OCI-LY1 (cell line): ENCODE data around the gene SNED1.

ENCODE experiments used
- H2AFZ ChIP-seq: fragments of 200-600 bp; sonication (generic), shearing (Covaris generic); 2 replicates; pipeline ENCODE4 v1.6.0; 2014; ENCODE audit warnings: antibody characterized with exemption, mild to moderate bottlenecking, low read length
- H3F3A ChIP-seq: fragments of 200-600 bp; sonication (generic), shearing (Covaris generic); 2 replicates; pipeline ENCODE4 v1.6.0; 2014; ENCODE audit warnings: mild to moderate bottlenecking, antibody characterized with exemption, low read length, moderate library complexity; ENCODE audit not compliant: insufficient read depth
- H3K27ac ChIP-seq: fragments of 200-600 bp; sonication (generic); 2 replicates; pipeline ENCODE4 v1.5.1; 2014; ENCODE audit warnings: low read length, mixed run types, mild to moderate bottlenecking, low read depth; ENCODE audit not compliant: poor library complexity, severe bottlenecking
- H3K27me3 ChIP-seq: fragments of 200-600 bp; sonication (generic); 2 replicates; pipeline ENCODE4 v1.6.0; 2014; ENCODE audit warnings: antibody characterized with exemption, mild to moderate bottlenecking, low read length, moderate library complexity; ENCODE audit not compliant: insufficient read depth
- H3K36me3 ChIP-seq: fragments of 200-600 bp; sonication (generic); 2 replicates; pipeline ENCODE4 v1.6.1; 2014; ENCODE audit warnings: mild to moderate bottlenecking, antibody characterized with exemption, low read length, moderate library complexity, mixed read lengths; ENCODE audit not compliant: insufficient read depth
- H3K4me1 ChIP-seq: fragments of 200-600 bp; sonication (generic); 2 replicates; pipeline ENCODE4 v1.5.1; 2014; ENCODE audit warnings: mild to moderate bottlenecking, low read length, moderate library complexity; ENCODE audit not compliant: insufficient read depth, severe bottlenecking
- H3K4me2 ChIP-seq: fragments of 200-600 bp; sonication (generic), shearing (Covaris generic); 2 replicates; pipeline ENCODE4 v1.6.1; 2014; ENCODE audit warnings: low read length
- H3K4me3 ChIP-seq: fragments of 200-600 bp; sonication (generic); 2 replicates; pipeline ENCODE4 v1.5.1; 2014; ENCODE audit warnings: low read length, low read depth, mild to moderate bottlenecking, mixed read lengths; ENCODE audit not compliant: poor library complexity, severe bottlenecking
- H3K79me2 ChIP-seq: fragments of 200-600 bp; shearing (Covaris generic); 2 replicates; pipeline ENCODE4 v1.6.1; 2016; ENCODE audit warnings: mixed run types, low read length, mixed read lengths; ENCODE audit not compliant: insufficient read depth
- H3K9ac ChIP-seq: fragments of 200-600 bp; sonication (generic), shearing (Covaris generic); 2 replicates; pipeline ENCODE4 v1.6.1; 2014; ENCODE audit warnings: mild to moderate bottlenecking, low read length, mixed read lengths
- H3K9me2 ChIP-seq: fragments of 200-600 bp; sonication (generic), shearing (Covaris generic); 2 replicates; pipeline ENCODE4 v1.6.1; 2014; ENCODE audit warnings: low read depth, mild to moderate bottlenecking, low read length, mixed read lengths
- H3K9me3 ChIP-seq: fragments of 200-600 bp; shearing (Covaris generic); 2 replicates; pipeline ENCODE4 v1.6.1; 2014; ENCODE audit warnings: low read length, mixed read lengths
- H4K20me1 ChIP-seq: fragments of 200-600 bp; sonication (generic), shearing (Covaris generic); 2 replicates; pipeline ENCODE4 v1.6.0; 2016; ENCODE audit warnings: mild to moderate bottlenecking, low read length; ENCODE audit not compliant: insufficient read depth
- CTCF ChIP-seq: fragments of 200-600 bp; sonication (generic), shearing (Covaris generic); IDR thresholded peaks from 2 replicates; pipeline ENCODE4 v1.5.1; 2017; ENCODE audit warnings: mild to moderate bottlenecking, antibody characterized with exemption, low read length, moderate library complexity, mixed read lengths
- EZH2 ChIP-seq: fragments of 200-600 bp; sonication (generic), shearing (Covaris generic); IDR thresholded peaks from 2 replicates; pipeline ENCODE4 v1.8.0; 2017; ENCODE audit warnings: borderline replicate concordance, mixed run types, mild to moderate bottlenecking, antibody characterized with exemption, low read length, moderate library complexity, mixed read lengths

Gene SNED1

GRCh38 chr2:241083091-241083415 lies 84.6 kb downstream of the SNED1 start:
- Histone ChIP-seq H2AFZ (no peak overlapping the region), H3K9ac (no peak overlapping the region), H3K36me3 (peaks cover 21% of the 10 kb centered on the region), H3K27me3 (peaks cover 8% of the 10 kb centered on the region; the same call in 1 of the 2 replicates), H3K4me2 (no peak overlapping the region), H3K27ac (no peak overlapping the region), H3K9me2 (no peaks in the 10 kb centered on the region), H3F3A (no peaks in the 10 kb centered on the region), H3K79me2 (no peaks in the 10 kb centered on the region), H3K4me3 (no peak overlapping the region), H4K20me1 (no peaks in the 10 kb centered on the region), H3K9me3 (no peaks in the 10 kb centered on the region), H3K4me1 (no peaks in the 10 kb centered on the region)
- TF ChIP-seq EZH2 (no peak), CTCF (no peak)

- Histone ChIP-seq H3K27me3 (peaks cover 8% of the 10 kb centered on the region; the same call in 1 of the 2 replicates), H3K4me1 (no peaks in the 10 kb centered on the region), H3K36me3 (peaks cover 38% of the 10 kb centered on the region), H3K27ac (no peak overlapping the region), H3K79me2 (no peaks in the 10 kb centered on the region), H3K9ac (no peak overlapping the region), H3K9me2 (no peaks in the 10 kb centered on the region), H2AFZ (no peak overlapping the region), H3K4me2 (no peak overlapping the region), H3K4me3 (no peak overlapping the region), H3F3A (no peaks in the 10 kb centered on the region), H3K9me3 (no peaks in the 10 kb centered on the region), H4K20me1 (no peaks in the 10 kb centered on the region)
- TF ChIP-seq CTCF: no peak
- no peak for TF ChIP-seq EZH2
These were observed 86.5 kb downstream of the SNED1 start for GRCh38 chr2:241084856-241085444.

GRCh38 chr2:241087420-241088268 lies 89.2 kb downstream of the SNED1 start:
- H3K9ac ChIP-seq: no peak overlapping the region
- TF ChIP-seq EZH2 (no peak), CTCF (no peak)
- no peaks in the 10 kb centered on the region for H3K27me3 ChIP-seq
- no peak overlapping the region for H2AFZ ChIP-seq
- H3K79me2 ChIP-seq: no peaks in the 10 kb centered on the region
- no peak overlapping the region for H3K27ac ChIP-seq
- H3K9me2 ChIP-seq: no peaks in the 10 kb centered on the region
- H3K36me3 ChIP-seq: peaks cover 58% of the 10 kb centered on the region
- no peak overlapping the region for H3K4me2 ChIP-seq
- no peaks in the 10 kb centered on the region for H3K9me3 ChIP-seq
- no peaks in the 10 kb centered on the region for H3K4me1 ChIP-seq
- no peaks in the 10 kb centered on the region for H4K20me1 ChIP-seq
- no peaks in the 10 kb centered on the region for H3F3A ChIP-seq
- H3K4me3 ChIP-seq: no peak overlapping the region
